Measurements from ENCODE around the gene CAMTA1.
"Not testable (repeated sequence)": the region's sequence is repeated elsewhere in the genome, so short reads cannot be mapped to it uniquely, and the experiment has no call there.

The CAMTA1 gene

DNA sequence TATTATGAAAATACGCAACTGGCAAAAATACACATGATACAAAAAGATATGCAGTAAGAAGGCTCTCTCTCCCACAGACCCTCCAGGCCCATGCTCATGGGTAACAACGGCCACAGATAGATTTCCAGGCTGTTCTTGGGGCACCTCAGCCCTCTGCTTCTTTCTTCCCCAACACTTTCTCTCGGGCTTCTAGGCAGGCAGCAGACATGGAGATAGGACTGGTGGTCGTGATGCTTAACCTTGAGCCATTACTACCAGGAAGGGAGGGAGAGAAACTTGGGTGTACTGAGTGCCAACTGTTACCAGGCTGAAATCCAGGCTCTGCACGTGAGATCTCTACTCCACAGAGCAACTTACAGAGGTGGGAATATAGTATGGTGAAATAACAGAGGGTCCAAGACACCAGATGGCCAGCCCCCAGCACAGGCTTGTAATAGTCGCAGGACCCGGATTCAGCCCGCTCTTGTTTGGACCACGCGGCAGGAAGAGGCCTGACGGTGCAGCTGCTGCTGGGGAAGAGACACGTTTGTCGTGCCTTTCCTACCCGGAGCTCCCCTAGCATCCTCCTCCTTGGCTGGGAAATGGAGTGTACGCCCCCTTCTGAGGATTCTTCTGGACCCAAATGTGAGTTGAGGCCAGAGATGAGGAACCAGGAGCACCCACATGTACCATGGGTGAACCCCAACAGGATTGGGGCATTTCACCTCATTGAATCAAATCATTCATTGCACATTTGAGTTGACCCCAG lies 544.8 kb downstream of the CAMTA1 start:
- H4K20me1 ChIP-seq: no peaks in the 10 kb centered on the region
- H3K4me3 ChIP-seq: no peak overlapping the region
- peaks cover 4 to 11% (median 7%) of the 10 kb centered on the region in 11 experiments; a peak in 13 of 22 replicates for H3K9me3 ChIP-seq (replicated peaks in 1 of 11)
- H3K9ac ChIP-seq: no peak overlapping the region
- no peak for TF ChIP-seq Cebpa-rat (IDR thresholded peaks at IDR 0.05)
- no peaks in the 10 kb centered on the region for H3K27me3 ChIP-seq
- no peak overlapping the region for H3K27ac ChIP-seq
- H3K36me3 ChIP-seq: no peaks in the 10 kb centered on the region
- peaks cover 11 to 34% (median 27%) of the 10 kb centered on the region in 10 experiments for H3K4me1 ChIP-seq
- H3K4me2 ChIP-seq: no peak overlapping the region

DNA sequence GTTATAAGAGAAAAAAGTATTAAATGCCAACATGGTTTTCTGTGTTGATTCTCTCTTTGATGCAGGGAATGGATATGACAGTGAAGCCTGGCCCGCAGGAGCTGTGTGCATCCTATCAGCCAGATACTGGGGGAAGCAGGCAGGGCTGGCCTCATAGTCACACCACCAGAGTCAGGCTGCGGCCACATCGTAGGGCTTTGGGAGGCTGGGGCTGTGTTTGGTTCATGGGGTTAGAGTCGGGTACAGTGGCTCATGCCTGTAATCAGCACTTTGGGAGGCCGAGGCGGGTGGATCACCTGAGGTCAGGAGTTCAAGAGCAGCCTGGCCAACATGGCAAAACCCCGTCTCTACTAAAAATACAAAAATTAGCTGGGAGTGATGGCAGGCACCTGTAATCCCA lies 545.5 kb downstream of the CAMTA1 start:
- peaks cover 15 to 41% (median 33%) of the 10 kb centered on the region in 10 experiments for H3K4me1 ChIP-seq
- not testable (repeated sequence) for H4K20me1 ChIP-seq, H3K9ac ChIP-seq, H3K4me3 ChIP-seq, H3K27ac ChIP-seq, H3K4me2 ChIP-seq, H3K27me3 ChIP-seq, H3K36me3 ChIP-seq
- peaks cover 4 to 11% (median 7%) of the 10 kb centered on the region in 11 experiments; a peak in 13 of 22 replicates for H3K9me3 ChIP-seq (replicated peaks in 1 of 11)

DNA sequence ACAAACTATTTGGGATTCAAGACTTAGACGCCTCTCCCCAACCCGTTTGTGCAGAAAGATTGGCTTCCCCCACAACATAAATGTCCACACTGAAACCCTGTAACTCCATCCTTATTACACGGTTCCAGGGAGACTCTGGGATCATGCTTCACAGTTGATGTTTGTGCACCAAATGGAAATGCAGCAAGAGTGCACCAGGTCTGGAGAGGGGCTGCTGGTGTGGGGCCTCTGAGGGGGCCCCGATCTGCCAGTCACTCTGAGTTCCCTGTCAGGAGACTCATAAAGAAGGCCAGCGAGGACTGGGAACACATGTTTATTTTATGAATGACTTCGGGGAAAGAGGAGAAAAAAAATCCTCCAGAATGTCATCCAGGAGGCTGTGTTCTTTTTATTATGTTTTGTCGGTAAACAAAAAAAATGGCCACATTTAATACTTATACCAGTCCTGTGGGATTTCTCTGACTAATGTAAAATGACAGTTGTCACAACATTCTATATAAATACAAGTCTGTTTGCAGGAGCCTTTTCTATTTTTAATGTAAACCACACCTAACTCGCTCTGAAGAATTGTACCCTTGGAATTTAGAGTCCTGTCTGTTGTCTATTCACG lies 546.8 kb downstream of the CAMTA1 start:
- no peaks in the 10 kb centered on the region for H3K27me3 ChIP-seq
- H3K4me1 ChIP-seq: peaks cover 15 to 54% (median 46%) of the 10 kb centered on the region in 10 experiments
- peak overlapping the region in 4 of 11 experiments; percentile 83 to 96 (median 88); a peak in 7 of 22 replicates for H3K4me2 ChIP-seq
- no peak overlapping the region for H3K4me3 ChIP-seq
- H3K36me3 ChIP-seq: no peaks in the 10 kb centered on the region
- peaks cover 4 to 11% (median 7%) of the 10 kb centered on the region in 11 experiments; a peak in 13 of 22 replicates for H3K9me3 ChIP-seq (replicated peaks in 1 of 11)
- no peak overlapping the region for H3K27ac ChIP-seq
- no peak for TF ChIP-seq Cebpa-rat (IDR thresholded peaks at IDR 0.05)
- H4K20me1 ChIP-seq: no peaks in the 10 kb centered on the region
- H3K9ac ChIP-seq: no peak overlapping the region

- Histone ChIP-seq H3K4me1 (peaks cover 15 to 56% (median 48%) of the 10 kb centered on the region in 10 experiments), H3K36me3 (no peaks in the 10 kb centered on the region), H3K9me3 (replicated peaks in 1 of 11) (peaks cover under 1 to 4% (median 2%) of the 10 kb centered on the region in 11 experiments; a peak in 14 of 22 replicates), H3K4me3 (no peak overlapping the region), H3K4me2 (peak overlapping the region in 7 of 11 experiments; percentile 4 to 96 (median 83); a peak in 11 of 22 replicates), H3K27ac (no peak overlapping the region), H4K20me1 (no peaks in the 10 kb centered on the region), H3K27me3 (no peaks in the 10 kb centered on the region), H3K9ac (no peak overlapping the region)
- no peak for TF ChIP-seq Cebpa-rat (IDR thresholded peaks at IDR 0.05)
These were observed 547.8 kb downstream of the CAMTA1 start for GRCh38 chr1:7333094-7333493.

DNA sequence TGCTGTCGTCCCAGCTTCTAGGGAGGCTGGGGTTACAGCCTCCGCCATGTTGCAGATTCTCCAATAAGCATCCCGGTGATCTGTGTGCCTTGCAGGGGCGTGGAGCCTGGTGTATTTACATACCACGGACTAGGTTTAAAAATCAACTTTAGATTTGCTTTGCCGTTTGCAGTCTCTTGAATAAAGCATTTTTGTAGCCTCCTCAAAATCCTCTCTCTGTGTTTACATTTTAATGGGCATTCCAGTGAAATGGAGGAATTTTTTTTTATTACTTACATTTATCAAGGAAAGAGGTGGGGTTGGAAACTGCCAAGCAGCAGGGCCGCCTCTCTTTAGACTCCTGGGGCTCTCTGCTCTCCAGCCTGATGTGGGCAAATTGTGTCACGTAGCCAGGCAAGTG lies 548.4 kb downstream of the CAMTA1 start:
- H3K9ac ChIP-seq: no peak overlapping the region
- TF ChIP-seq Cebpa-rat (IDR thresholded peaks at IDR 0.05): no peak
- H3K4me2 ChIP-seq: peak overlapping the region in 8 of 11 experiments; percentile 4 to 96 (median 82); a peak in 11 of 22 replicates
- H4K20me1 ChIP-seq: no peaks in the 10 kb centered on the region
- no peak overlapping the region for H3K27ac ChIP-seq
- H3K4me3 ChIP-seq: no peak overlapping the region
- H3K36me3 ChIP-seq: no peaks in the 10 kb centered on the region
- peaks cover 0 to 7% (median 0%) of the 10 kb centered on the region in 11 experiments; a peak in 3 of 22 replicates for H3K9me3 ChIP-seq (replicated peaks in 1 of 11)
- no peaks in the 10 kb centered on the region for H3K27me3 ChIP-seq
- peaks cover 15 to 56% (median 48%) of the 10 kb centered on the region in 10 experiments for H3K4me1 ChIP-seq

GRCh38 chr1:7334475-7335035 lies 549.3 kb downstream of the CAMTA1 start:
- Histone ChIP-seq H3K4me1 (peaks cover 15 to 56% (median 48%) of the 10 kb centered on the region in 10 experiments), H3K9me3 (replicated peaks in 1 of 11) (peaks cover 0 to 9% (median 0%) of the 10 kb centered on the region in 11 experiments; a peak in 3 of 22 replicates), H3K27me3 (no peaks in the 10 kb centered on the region), H3K27ac (peak overlapping the region in 9 of 11 experiments; percentile 2 to 51 (median 31); a peak in 10 of 22 replicates), H3K36me3 (no peaks in the 10 kb centered on the region), H3K9ac (peak overlapping the region in 6 of 11 experiments; percentile 1 to 46 (median 26); a peak in 9 of 22 replicates), H3K4me2 (peak overlapping the region; percentile 72 to 96 (median 79)), H3K4me3 (peak overlapping the region in 3 of 10 experiments; percentile 20 to 45 (median 24); a peak in 4 of 20 replicates), H4K20me1 (no peaks in the 10 kb centered on the region)
- no peak for TF ChIP-seq Cebpa-rat (IDR thresholded peaks at IDR 0.05)

- Histone ChIP-seq H3K4me1 (peaks cover 15 to 56% (median 48%) of the 10 kb centered on the region in 10 experiments), H3K4me2 (peak overlapping the region; percentile 72 to 96 (median 79); a peak in 21 of 22 replicates), H3K4me3 (peak overlapping the region in 2 of 10 experiments; percentile 20 to 24; a peak in 3 of 20 replicates), H3K27ac (peak overlapping the region in 3 of 11 experiments; percentile 34 to 51 (median 40); a peak in 2 of 22 replicates), H3K9ac (peak overlapping the region in 4 of 11 experiments; percentile 4 to 46 (median 26); a peak in 6 of 22 replicates), H4K20me1 (no peaks in the 10 kb centered on the region), H3K27me3 (no peaks in the 10 kb centered on the region), H3K36me3 (no peaks in the 10 kb centered on the region), H3K9me3 (replicated peaks in 1 of 11) (peaks cover 0 to 9% (median 0%) of the 10 kb centered on the region in 11 experiments; a peak in 3 of 22 replicates)
- no peak for TF ChIP-seq Cebpa-rat (IDR thresholded peaks at IDR 0.05)
These were observed 550.1 kb downstream of the CAMTA1 start for GRCh38 chr1:7335224-7335879.

GRCh38 chr1:7338439-7338838 lies 553.2 kb downstream of the CAMTA1 start:
- Histone ChIP-seq H3K4me2 (no peak overlapping the region), H3K36me3 (no peaks in the 10 kb centered on the region), H3K4me1 (peaks cover 15 to 52% (median 47%) of the 10 kb centered on the region in 10 experiments), H3K9me3 (replicated peaks in 1 of 11) (peaks cover 0 to 9% (median 0%) of the 10 kb centered on the region in 11 experiments; a peak in 3 of 22 replicates), H3K27ac (no peak overlapping the region), H3K9ac (no peak overlapping the region), H3K27me3 (no peaks in the 10 kb centered on the region), H3K4me3 (no peak overlapping the region), H4K20me1 (no peaks in the 10 kb centered on the region)
- TF ChIP-seq Cebpa-rat (IDR thresholded peaks at IDR 0.05): no peak

All from BLaER1 treated with 17β-estradiol and CSF1 and Interleukin-3, amounts not matched to agents 10 nM and 100 nM (cell line).